Measurements from ENCODE around the gene NFKBIB.
"Not testable (repeated sequence)": the region's sequence is repeated elsewhere in the genome, so short reads cannot be mapped to it uniquely, and the experiment has no call there.

The NFKBIB gene

GRCh38 chr19:38875656-38876395 lies 23.9 kb upstream of the NFKBIB start:
- no peak for DNase-seq

DNA sequence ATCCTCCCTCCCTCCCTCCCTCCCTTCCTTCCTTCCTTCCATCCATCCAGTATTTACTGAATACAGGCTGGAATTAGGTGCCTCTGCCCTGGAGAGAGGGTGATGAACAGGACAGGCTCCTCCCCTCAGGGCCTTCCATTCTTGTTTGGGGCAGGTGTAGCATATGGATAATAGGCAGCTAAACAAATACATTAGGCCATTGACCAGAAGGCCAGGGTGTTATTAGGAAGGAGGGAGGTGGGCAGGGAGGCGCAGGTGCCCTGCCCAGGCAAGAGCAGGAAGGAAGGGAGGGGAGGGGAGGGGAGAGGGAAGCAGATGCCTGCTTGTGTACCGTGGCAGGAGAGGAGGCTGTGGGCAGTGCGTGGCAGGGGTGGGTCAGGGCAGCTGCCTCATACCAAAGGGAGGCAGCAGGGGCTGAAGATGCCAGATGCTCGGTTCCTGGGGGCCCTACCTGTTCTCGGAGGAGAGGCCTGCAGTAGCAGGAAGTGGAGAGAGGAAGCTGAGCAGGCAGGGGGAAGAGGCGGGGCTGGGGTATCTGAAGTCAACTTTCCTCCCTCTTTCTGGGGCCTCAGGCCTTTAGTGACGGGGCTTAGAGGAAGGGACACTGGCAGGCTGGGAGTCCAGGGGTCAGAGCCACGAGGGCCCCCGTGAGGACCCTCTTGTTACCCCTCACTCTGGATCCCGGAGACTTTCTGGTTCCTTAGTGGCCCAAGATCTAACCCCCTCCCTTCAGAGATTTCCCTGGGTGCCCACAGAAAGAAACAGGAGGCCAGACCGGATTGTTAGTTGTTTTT lies 21.8 kb upstream of the NFKBIB start, which contains the start of gene RINL:
Gene RINL, minus strand, starts transcription at position 495 of the 794 bp plus-strand sequence. CDS start 1,533 bp downstream, outside the sequence.
- DNase-seq = no peak

GRCh38 chr19:38878575-38879399 lies 21.0 kb upstream of the NFKBIB start:
- DNase-seq = no peak

DNA sequence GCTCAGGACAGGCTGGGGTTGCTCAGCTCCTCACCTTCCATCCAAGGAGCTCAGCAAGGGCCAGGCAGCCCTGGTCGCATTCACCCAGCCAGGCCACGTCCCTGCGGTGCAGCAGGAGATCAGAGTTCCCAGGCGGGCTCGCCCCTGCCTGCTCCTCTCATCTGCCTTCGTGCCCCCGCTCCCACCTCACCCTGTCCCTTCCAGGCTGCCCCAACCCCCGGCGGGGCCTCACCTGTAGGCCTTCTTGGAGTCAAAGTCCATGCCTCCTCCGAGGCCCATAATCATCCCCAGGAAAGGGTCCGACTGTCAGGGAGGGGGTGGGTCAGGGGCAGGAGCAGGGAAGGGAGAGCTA lies 20.4 kb upstream of the NFKBIB start:
- no peak for DNase-seq

GRCh38 chr19:38880076-38880881 lies 19.5 kb upstream of the NFKBIB start:
- no peak for DNase-seq

- DNase-seq = no peak
Measured at GRCh38 chr19:38880882-38881609, 18.7 kb upstream of the NFKBIB start.

- no peak for DNase-seq
Measured at GRCh38 chr19:38883286-38883685, 16.5 kb upstream of the NFKBIB start.

DNA sequence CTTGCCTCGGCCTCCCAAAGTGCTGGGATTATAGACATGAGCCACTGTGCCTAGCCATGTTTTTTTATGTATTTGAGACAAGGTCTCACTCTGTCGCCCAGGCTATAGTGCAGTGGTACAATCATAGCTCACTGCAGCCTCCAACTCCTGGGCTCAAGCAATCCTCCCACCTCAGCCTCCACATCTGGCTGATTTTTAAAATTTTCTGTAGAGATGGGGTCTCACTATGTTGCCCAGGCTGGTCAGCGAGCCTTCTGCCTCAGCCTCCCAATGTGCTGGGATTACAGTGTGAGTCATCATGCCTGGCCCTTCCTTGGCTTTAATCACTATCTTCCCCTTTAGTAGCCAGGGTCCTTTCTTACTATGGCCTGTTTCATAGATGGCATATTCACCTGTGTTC lies 15.1 kb upstream of the NFKBIB start:
- not testable (repeated sequence) for DNase-seq

- no peak for DNase-seq
Measured at GRCh38 chr19:38888876-38889275, 10.9 kb upstream of the NFKBIB start.

DNA sequence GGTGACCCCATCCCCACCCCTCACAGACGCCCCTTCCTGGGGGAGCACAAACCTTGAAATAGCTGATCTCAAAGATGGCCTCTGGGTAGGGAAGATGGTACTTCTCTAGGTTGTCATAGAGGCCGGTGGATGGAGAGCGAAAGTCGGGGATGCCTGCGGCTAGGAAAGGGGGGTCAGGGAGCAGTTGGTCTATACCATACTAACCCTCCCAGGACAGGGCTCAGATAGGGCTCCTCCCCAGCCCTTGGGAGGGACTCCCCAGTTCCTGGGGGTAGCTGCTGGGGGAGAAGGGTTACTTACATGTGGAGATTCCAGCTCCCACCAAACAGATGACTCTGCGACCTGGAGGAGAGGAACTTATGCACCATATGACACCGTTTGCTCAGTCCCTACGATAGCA lies 10.0 kb upstream of the NFKBIB start:
- DNase-seq = no peak

- no peak for DNase-seq
Measured at GRCh38 chr19:38890686-38891085, 9.1 kb upstream of the NFKBIB start.

- DNase-seq = no peak
Measured at GRCh38 chr19:38891771-38892170, 8.0 kb upstream of the NFKBIB start.

- DNase-seq = no peak
Measured at GRCh38 chr19:38892841-38893240, 6.9 kb upstream of the NFKBIB start.

GRCh38 chr19:38893341-38893771 lies 6.4 kb upstream of the NFKBIB start:
- DNase-seq = no peak

GRCh38 chr19:38894968-38895367 lies 4.8 kb upstream of the NFKBIB start:
- no peak for DNase-seq

- peak; percentile 37 for DNase-seq
Measured at GRCh38 chr19:38898788-38899446, 852 bp upstream of the NFKBIB start.

- no peak for DNase-seq
Measured at GRCh38 chr19:38900202-38900629, 447 bp downstream of the NFKBIB start.

GRCh38 chr19:38900743-38901190 lies 998 bp downstream of the NFKBIB start:
- DNase-seq = no peak

DNA sequence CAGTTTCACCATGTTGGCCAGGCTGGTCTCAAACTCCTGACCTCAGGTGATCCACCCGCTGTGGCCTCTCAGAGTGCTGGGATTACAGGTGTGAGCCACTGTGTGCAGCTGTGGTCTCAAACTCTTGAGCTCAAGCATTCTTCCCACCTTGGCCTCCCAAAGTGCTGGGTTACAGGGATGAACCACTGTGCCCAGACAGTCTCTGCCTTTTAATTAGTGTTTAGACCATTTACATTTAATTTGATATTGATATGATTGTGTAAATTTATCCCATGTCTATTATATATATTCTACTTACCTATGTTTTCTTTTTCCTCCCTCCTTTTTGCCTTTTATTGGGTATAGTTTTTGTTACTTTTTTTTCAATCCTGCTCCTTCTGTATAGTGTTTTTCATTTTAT lies 1.9 kb downstream of the NFKBIB start:
- DNase-seq = no peak

DNA sequence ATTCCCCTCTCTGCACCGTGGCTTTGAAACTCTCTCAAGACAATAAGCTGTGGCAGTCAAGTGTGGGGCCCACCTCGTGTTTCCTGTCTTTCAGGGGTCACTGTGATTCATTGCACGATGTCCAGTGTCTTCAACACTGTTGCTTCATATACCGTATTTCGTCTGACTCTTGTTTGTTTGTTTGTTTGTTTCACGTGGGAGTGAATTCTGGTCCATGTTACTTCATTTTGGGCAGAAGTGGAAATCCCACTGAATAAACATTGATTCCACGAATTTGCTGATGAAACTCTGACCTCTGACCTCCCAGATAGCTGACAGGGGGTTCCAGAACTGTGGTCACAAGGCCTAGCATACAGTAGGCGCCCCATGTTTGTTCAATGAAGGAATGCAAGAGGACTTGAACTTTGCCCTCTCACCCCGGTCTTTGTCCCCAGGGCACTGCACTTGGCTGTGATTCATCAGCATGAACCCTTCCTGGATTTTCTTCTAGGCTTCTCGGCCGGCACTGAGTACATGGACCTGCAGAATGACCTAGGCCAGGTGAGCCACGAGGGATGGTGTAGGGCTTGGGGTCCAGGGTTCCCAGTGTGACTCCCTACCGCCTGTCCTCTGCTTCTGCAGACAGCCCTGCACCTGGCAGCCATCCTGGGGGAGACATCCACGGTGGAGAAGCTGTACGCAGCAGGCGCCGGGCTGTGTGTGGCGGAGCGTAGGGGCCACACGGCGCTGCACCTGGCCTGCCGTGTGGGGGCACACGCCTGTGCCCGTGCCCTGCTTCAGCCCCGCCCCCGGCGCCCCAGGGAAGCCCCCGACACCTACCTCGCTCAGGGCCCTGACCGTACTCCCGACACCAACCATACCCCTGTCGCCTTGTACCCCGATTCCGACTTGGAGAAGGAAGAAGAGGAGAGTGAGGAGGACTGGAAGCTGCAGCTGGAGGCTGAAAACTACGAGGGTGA lies 5.1 kb downstream of the NFKBIB start:
- DNase-seq = no peak

Data from left hindlimb (tissue), 1 donor.